Measurements from ENCODE around the gene CDK14.

DNA sequence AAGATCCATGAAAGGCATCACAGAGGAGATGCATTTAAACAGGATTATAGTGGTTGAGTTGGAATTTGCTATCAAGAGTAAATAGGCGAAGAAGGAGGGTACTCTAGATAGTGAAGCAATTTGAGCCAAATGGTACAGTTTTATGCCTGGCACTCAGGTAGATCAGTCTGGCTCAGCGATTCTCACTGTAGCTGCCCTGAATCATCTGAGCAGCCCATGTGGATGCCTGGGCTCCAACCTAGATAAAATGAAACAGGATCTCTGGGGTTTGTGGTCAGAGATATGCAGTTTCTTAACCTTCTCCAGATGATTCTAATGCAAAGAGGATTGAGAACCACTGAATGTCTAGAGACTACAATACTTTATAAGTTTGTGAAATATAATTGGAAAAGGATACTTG lies 386.1 kb downstream of the CDK14 start:
- TF ChIP-seq POLR2A (IDR thresholded peaks at IDR 0.05) (no peak), CTCF (IDR thresholded peaks at IDR 0.05) (no peak)

Measured in heart left ventricle (tissue), 13 donors.